Measurements from ENCODE around the gene ACADSB. TPM values are rescaled to one million over a fixed set of nuclear protein-coding genes. Genes with fewer than 3 reads are reported as not detected.

Gene ACADSB
- total and polyA plus RNA-seq, 2 experiments from 2014 or later: 40.6 to 50.6 TPM

DNA sequence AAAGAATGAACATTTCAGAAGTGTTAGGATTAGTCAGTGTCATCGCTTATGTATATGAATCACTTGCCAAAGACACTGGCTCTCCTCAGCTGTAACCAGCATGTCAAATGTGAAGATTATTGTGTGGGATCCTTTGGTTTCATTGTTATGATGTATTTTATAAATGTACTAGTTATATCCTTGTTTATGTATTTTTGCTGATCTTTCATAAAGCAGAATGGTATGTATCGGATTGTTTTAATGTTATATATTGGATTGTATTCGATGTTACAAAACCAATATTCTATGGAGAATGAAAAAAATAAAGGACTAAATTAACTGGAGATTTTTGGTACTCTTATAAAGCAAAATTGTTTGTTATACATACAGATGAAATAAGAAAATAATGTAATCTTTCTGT, 49.2 kb downstream of the ACADSB start:
- no peak overlapping the region for H2AFZ ChIP-seq
- DNase-seq (ENCODE audit: low spot score): no peak
- H3K9me2 ChIP-seq (replicated peaks; ENCODE audit: insufficient read depth): no peaks in the 10 kb centered on the region
- no peak overlapping the region for H3K4me3 ChIP-seq
- no peak for TF ChIP-seq EZH2phosphoT487 (IDR thresholded peaks at IDR 0.05; ENCODE audit: low read depth, severe bottlenecking, unreplicated experiment)
- no peak for TF ChIP-seq EZH2 (IDR thresholded peaks at IDR 0.05; ENCODE audit: borderline replicate concordance)
- TF ChIP-seq, protein P1, sequence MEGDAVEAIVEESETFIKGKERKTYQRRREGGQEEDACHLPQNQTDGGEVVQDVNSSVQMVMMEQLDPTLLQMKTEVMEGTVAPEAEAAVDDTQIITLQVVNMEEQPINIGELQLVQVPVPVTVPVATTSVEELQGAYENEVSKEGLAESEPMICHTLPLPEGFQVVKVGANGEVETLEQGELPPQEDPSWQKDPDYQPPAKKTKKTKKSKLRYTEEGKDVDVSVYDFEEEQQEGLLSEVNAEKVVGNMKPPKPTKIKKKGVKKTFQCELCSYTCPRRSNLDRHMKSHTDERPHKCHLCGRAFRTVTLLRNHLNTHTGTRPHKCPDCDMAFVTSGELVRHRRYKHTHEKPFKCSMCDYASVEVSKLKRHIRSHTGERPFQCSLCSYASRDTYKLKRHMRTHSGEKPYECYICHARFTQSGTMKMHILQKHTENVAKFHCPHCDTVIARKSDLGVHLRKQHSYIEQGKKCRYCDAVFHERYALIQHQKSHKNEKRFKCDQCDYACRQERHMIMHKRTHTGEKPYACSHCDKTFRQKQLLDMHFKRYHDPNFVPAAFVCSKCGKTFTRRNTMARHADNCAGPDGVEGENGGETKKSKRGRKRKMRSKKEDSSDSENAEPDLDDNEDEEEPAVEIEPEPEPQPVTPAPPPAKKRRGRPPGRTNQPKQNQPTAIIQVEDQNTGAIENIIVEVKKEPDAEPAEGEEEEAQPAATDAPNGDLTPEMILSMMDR (IDR thresholded peaks at IDR 0.05; ENCODE audit: poor library complexity): no peak
- no peaks in the 10 kb centered on the region for H3K79me2 ChIP-seq
- no peaks in the 10 kb centered on the region for H3K4me1 ChIP-seq (ENCODE audit: insufficient read depth)
- WGBS (ENCODE audit: low lambda C conversion rate, missing lambda C conversion rate): 97% methylated on average over 3 of the region's 3 CpGs
- H3K9me3 ChIP-seq (ENCODE audit: low read depth): no peaks in the 10 kb centered on the region
- no peak overlapping the region for H3K4me2 ChIP-seq
- no peak overlapping the region for H3K27ac ChIP-seq
- H3K27me3 ChIP-seq: no peaks in the 10 kb centered on the region
- no peaks in the 10 kb centered on the region for H4K20me1 ChIP-seq (ENCODE audit: insufficient read depth, poor library complexity, severe bottlenecking)
- H3K36me3 ChIP-seq (replicated peaks; ENCODE audit: insufficient read depth, low read depth): no peaks in the 10 kb centered on the region

GRCh38 chr10:123061865-123062264, 53.1 kb downstream of the ACADSB start:
- no peaks in the 10 kb centered on the region for H3K79me2 ChIP-seq
- DNase-seq (ENCODE audit: low spot score): no peak
- H3K4me2 ChIP-seq: no peak overlapping the region
- no peak overlapping the region for H3K4me3 ChIP-seq
- no peaks in the 10 kb centered on the region for H3K4me1 ChIP-seq (ENCODE audit: insufficient read depth)
- TF ChIP-seq EZH2phosphoT487 (IDR thresholded peaks at IDR 0.05; ENCODE audit: low read depth, severe bottlenecking, unreplicated experiment) (no peak), EZH2 (IDR thresholded peaks at IDR 0.05; ENCODE audit: borderline replicate concordance) (no peak)
- TF ChIP-seq, protein P1 (IDR thresholded peaks at IDR 0.05; ENCODE audit: poor library complexity): no peak
- 82% methylated on average over 2 of the region's 2 CpGs for WGBS (ENCODE audit: low lambda C conversion rate, missing lambda C conversion rate)
- H4K20me1 ChIP-seq (ENCODE audit: insufficient read depth, poor library complexity, severe bottlenecking): no peaks in the 10 kb centered on the region
- no peak overlapping the region for H3K27ac ChIP-seq
- H3K9me2 ChIP-seq (replicated peaks; ENCODE audit: insufficient read depth): no peaks in the 10 kb centered on the region
- H3K9me3 ChIP-seq (ENCODE audit: low read depth): no peaks in the 10 kb centered on the region
- peaks cover 3% of the 10 kb centered on the region for H3K27me3 ChIP-seq
- no peak overlapping the region for H2AFZ ChIP-seq
- no peaks in the 10 kb centered on the region for H3K36me3 ChIP-seq (replicated peaks; ENCODE audit: insufficient read depth, low read depth)

DNA sequence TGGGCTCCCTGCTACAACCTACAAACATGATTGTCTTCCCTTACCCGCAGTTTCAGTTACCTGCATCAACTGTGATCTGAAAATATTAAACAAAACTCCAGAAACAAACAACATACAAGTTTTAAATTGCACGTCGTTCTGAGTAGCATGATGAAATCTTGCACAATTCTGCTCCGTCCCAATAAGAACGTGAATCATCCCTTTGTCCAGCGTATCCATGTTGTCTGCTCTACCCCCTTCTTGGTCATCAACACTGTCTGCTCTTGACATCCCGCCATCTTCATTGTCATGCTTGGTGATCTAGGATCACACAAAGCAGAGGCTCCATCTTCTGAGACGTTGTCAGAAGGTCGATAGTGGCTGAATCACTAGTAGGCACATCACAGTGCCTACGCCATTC, 53.9 kb downstream of the ACADSB start:
- no peak overlapping the region for H3K27ac ChIP-seq
- H3K9me3 ChIP-seq (ENCODE audit: low read depth): no peaks in the 10 kb centered on the region
- TF ChIP-seq EZH2 (IDR thresholded peaks at IDR 0.05; ENCODE audit: borderline replicate concordance) (no peak), EZH2phosphoT487 (IDR thresholded peaks at IDR 0.05; ENCODE audit: low read depth, severe bottlenecking, unreplicated experiment) (no peak)
- TF ChIP-seq, protein P1 (IDR thresholded peaks at IDR 0.05; ENCODE audit: poor library complexity): no peak
- no peaks in the 10 kb centered on the region for H3K4me1 ChIP-seq (ENCODE audit: insufficient read depth)
- DNase-seq (ENCODE audit: low spot score): no peak
- H3K79me2 ChIP-seq: no peaks in the 10 kb centered on the region
- H3K9me2 ChIP-seq (replicated peaks; ENCODE audit: insufficient read depth): no peaks in the 10 kb centered on the region
- no peaks in the 10 kb centered on the region for H4K20me1 ChIP-seq (ENCODE audit: insufficient read depth, poor library complexity, severe bottlenecking)
- no peak overlapping the region for H2AFZ ChIP-seq
- WGBS (ENCODE audit: low lambda C conversion rate, missing lambda C conversion rate): 90% methylated on average over 10 of the region's 10 CpGs
- peaks cover 3% of the 10 kb centered on the region for H3K27me3 ChIP-seq
- H3K4me3 ChIP-seq: no peak overlapping the region
- H3K36me3 ChIP-seq (replicated peaks; ENCODE audit: insufficient read depth, low read depth): no peaks in the 10 kb centered on the region
- no peak overlapping the region for H3K4me2 ChIP-seq

Measured in hepatocyte (in vitro differentiated cells).